22Rv1 (cell line): ENCODE data around the gene CPSF3.

Experiments used
- ZFX ChIP-seq: fragments of 450-650 bp; IDR thresholded peaks from 2 replicates; pipeline ENCODE4 v1.6.1; 2017; ENCODE audit warnings: antibody characterized with exemption, borderline replicate concordance
- TF ChIP-seq, protein P1 (sequence below): fragments of 450-650 bp; IDR thresholded peaks from 2 replicates; pipeline ENCODE4 v1.5.1; 2017; ENCODE audit warnings: mild to moderate bottlenecking

DNA sequence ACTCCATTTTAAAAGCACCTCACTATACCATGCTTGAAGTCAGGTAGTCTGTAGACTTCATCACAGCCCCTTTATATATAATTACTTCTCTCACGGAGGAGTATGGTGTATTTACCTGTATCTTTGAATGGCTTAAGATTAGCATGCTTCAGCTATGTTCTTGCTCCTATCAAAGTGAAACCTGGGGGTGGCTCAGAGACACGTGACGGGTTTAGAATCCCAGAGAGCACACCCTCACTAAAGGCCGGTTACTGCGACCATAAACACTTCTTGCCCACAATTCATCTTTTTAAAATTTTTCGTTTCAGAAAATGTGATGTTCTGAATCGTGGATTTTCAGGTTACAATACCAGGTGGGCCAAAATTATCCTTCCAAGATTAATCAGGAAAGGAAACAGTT, 54.5 kb downstream of the CPSF3 start:
- TF ChIP-seq, protein P1, sequence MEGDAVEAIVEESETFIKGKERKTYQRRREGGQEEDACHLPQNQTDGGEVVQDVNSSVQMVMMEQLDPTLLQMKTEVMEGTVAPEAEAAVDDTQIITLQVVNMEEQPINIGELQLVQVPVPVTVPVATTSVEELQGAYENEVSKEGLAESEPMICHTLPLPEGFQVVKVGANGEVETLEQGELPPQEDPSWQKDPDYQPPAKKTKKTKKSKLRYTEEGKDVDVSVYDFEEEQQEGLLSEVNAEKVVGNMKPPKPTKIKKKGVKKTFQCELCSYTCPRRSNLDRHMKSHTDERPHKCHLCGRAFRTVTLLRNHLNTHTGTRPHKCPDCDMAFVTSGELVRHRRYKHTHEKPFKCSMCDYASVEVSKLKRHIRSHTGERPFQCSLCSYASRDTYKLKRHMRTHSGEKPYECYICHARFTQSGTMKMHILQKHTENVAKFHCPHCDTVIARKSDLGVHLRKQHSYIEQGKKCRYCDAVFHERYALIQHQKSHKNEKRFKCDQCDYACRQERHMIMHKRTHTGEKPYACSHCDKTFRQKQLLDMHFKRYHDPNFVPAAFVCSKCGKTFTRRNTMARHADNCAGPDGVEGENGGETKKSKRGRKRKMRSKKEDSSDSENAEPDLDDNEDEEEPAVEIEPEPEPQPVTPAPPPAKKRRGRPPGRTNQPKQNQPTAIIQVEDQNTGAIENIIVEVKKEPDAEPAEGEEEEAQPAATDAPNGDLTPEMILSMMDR = no peak
- TF ChIP-seq ZFX = no peak
